ENCODE measurements around the gene LYRM9. TPM values are rescaled to one million over a fixed set of nuclear protein-coding genes. Genes with fewer than 3 reads are reported as not detected.

The LYRM9 gene
- total and polyA plus RNA-seq, 9 of the 15 experiments (the other 6 are each of a cell fraction or from before 2014, with no cell fraction given), result 0.98 to 4.7 (median 1.8) TPM

- TF ChIP-seq ESRRA (IDR thresholded peaks at IDR 0.05; ENCODE audit: borderline replicate concordance, low read depth) (no peak), POU5F1 (IDR thresholded peaks at IDR 0.05; ENCODE audit: borderline replicate concordance, low read depth, low read length, partially characterized antibody) (no peak), ZFX (CRISPR knock-in tag; IDR thresholded peaks at IDR 0.05) (no peak), ZBTB17 (CRISPR knock-in tag; IDR thresholded peaks at IDR 0.05) (no peak), RBM34 (IDR thresholded peaks at IDR 0.05; ENCODE audit: borderline replicate concordance, insufficient read depth, low read length) (no peak), ZNF780A (CRISPR knock-in tag; IDR thresholded peaks at IDR 0.05) (no peak), IRF2 (CRISPR knock-in tag; IDR thresholded peaks at IDR 0.05) (no peak), RBM25 (IDR thresholded peaks at IDR 0.05; ENCODE audit: low read depth, low read length, severe bottlenecking) (peak; percentile 87)
Observed at GRCh38 chr17:27889711-27890251, 3.4 kb downstream of the LYRM9 start (continued).

DNA sequence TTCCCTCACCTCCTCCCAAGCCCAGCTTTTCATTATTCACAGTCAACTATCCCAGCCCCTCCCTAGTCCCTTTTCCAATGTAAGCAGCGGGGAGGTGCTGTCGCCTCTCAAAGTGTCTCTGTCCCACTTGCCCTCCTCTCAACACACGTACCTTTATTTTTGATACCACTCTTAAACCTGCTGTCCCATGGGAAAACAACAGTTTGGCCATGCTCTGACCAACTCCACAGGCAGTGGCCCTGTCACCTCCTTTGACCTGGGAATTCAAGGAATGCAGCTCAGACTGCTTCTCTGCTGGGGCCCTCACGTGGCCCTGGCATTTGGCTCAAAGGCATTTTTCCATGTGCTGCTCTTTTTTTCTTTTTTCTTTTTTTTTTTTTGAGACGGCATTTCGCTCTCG is 4.2 kb downstream of the LYRM9 start:
- Histone ChIP-seq H3K79me2 (ENCODE audit: control insufficient read depth, insufficient read depth, low read length) (no peaks in the 10 kb centered on the region), H4K20me1 (replicated peaks; ENCODE audit: control insufficient read depth, insufficient read depth, low read length) (0 out of 2 replicates have a peak, but pooled peaks cover 5% of the 10 kb centered on the region), H3K27me3 (ENCODE audit: control insufficient read depth in 2 of 2, insufficient read depth in 2 of 2, low read length in 2 of 2) (peaks cover 3 to 5% of the 10 kb centered on the region in 2 experiments; a peak in 2 of 5 replicates), H3K4me2 (ENCODE audit: insufficient read depth, low read length) (no peak overlapping the region), H3K27ac (ENCODE audit: extremely low read depth, low read depth, low read length) (no peak overlapping the region), H3K4me3 (no peak overlapping the region), H3K36me3 (ENCODE audit: control insufficient read depth, insufficient read depth, low read length) (no peaks in the 10 kb centered on the region), H3K9me3 (replicated peaks; ENCODE audit: control insufficient read depth, insufficient read depth, low read depth, low read length) (no peaks in the 10 kb centered on the region), H3K9me1 (ENCODE audit: control insufficient read depth, insufficient read depth, low read length) (no peaks in the 10 kb centered on the region), H3K4me1 (replicated peaks in 1 of 2; ENCODE audit: control insufficient read depth in 2 of 2, insufficient read depth in 2 of 2, low read length in 2 of 2) (peaks cover 7 to 18% of the 10 kb centered on the region in 2 experiments), H3K9ac (ENCODE audit: insufficient read depth in 1 of 2, low read depth in 2 of 2, low read length in 2 of 2) (no peak overlapping the region), H2AFZ (ENCODE audit: low read depth, low read length) (no peak overlapping the region)
- ChIA-PET POLR2A (interaction anchor here (1.1 kb wide), 1 partner anchor 9 kb away, joined by 4 read pairs; no protein-coding TSS in a partner anchor), CTCF (ENCODE audit: low intra/inter-chr PET ratio) (no interaction called here)
- DNase-seq (ENCODE audit: extremely low read depth in 1 of 4, low spot score in 3 of 4) (no peak), FAIRE-seq (no peak), ATAC-seq (no peak)
- no TSS peak for BruUV-seq (replicated peaks)
- in situ Hi-C loops (cut with MboI), result loop anchor here (5.0 kb wide), 1 partner anchor 232 kb away; no protein-coding TSS in a partner anchor
- intact Hi-C loops (cut with micrococcal nuclease), result no loop called here
- 71% methylated on average over 4 of the region's 7 CpGs for WGBS (ENCODE audit: insufficient coverage, low coverage, missing lambda C conversion rate)
- TF ChIP-seq, protein P1, sequence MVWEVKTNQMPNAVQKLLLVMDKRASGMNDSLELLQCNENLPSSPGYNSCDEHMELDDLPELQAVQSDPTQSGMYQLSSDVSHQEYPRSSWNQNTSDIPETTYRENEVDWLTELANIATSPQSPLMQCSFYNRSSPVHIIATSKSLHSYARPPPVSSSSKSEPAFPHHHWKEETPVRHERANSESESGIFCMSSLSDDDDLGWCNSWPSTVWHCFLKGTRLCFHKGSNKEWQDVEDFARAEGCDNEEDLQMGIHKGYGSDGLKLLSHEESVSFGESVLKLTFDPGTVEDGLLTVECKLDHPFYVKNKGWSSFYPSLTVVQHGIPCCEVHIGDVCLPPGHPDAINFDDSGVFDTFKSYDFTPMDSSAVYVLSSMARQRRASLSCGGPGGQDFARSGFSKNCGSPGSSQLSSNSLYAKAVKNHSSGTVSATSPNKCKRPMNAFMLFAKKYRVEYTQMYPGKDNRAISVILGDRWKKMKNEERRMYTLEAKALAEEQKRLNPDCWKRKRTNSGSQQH (CRISPR knock-in tag; IDR thresholded peaks at IDR 0.05), result no peak

Data from K562 (cell line).